GM12878 (cell line): ENCODE measurements around the gene FOLR2. TPM values are rescaled to one million over a fixed set of nuclear protein-coding genes. Genes with fewer than 3 reads are reported as not detected.

ENCODE experiments used
- E4F1 ChIP-seq: fragments of 450-650 bp; IDR thresholded peaks from 2 replicates; pipeline ENCODE4 v1.6.1; 2018; ENCODE audit warnings: borderline replicate concordance, mild to moderate bottlenecking; ENCODE audit not compliant: partially characterized antibody
- ETV6 ChIP-seq, 2 experiments: fragments of 450-650 bp in 1 of 2; IDR thresholded peaks in 1 of 2; conservative IDR thresholded peaks in 1 of 2; 2 replicates each; pipeline ENCODE4 v1.6.1; 2014; ENCODE audit warnings: antibody characterized with exemption in 1 of 2, borderline replicate concordance in 1 of 2, low read depth in 1 of 2, mild to moderate bottlenecking in 1 of 2, moderate library complexity in 1 of 2
- IRF4 ChIP-seq: IDR thresholded peaks from 2 replicates; pipeline ENCODE4 v1.6.1; 2011; ENCODE audit warnings: low read depth, low read length
- SIN3A ChIP-seq: IDR thresholded peaks from 2 replicates; pipeline ENCODE4 v1.6.1; 2012; ENCODE audit warnings: low read depth, low read length, improper control_type of control experiment
- SMARCA5 ChIP-seq: fragments of 450-650 bp; IDR thresholded peaks from 2 replicates; pipeline ENCODE4 v1.6.1; 2017; ENCODE audit warnings: mild to moderate bottlenecking
- TAF1 ChIP-seq: IDR thresholded peaks from 2 replicates; pipeline ENCODE4 v1.6.1; 2011; ENCODE audit warnings: mild to moderate bottlenecking, low read depth, low read length, borderline replicate concordance
- ZBED1 ChIP-seq: IDR thresholded peaks from 2 replicates; pipeline ENCODE4 v1.6.1; 2016; ENCODE audit warnings: borderline replicate concordance
- ZBTB40 ChIP-seq: fragments of 450-650 bp; IDR thresholded peaks from 2 replicates; pipeline ENCODE4 v1.6.1; 2016; ENCODE audit warnings: mild to moderate bottlenecking, moderate library complexity, borderline replicate concordance
- polyA plus RNA-seq, 11 experiments: library from polyadenylated mRNA; depleted of rRNA in 4 of 11; unstranded in 6 of 11; stranded (reverse) in 5 of 11; fragments of >200 nt; fragmentation: Nextera tagmentation in 4 of 11; fragmentation: Illumina TruSeq in 1 of 11; extraction: Ambion mirVana in 4 of 11; extraction: Trizol in 1 of 11; gene quantifications; 1 replicate in 1 of 11; 2 replicates in 10 of 11; pipeline versions ENCODE4 v1.2.1 to v1.2.3, GENCODE V29; 2011 to 2016; ENCODE audit warnings: inconsistent platforms in 2 of 11, missing spikeins in 2 of 11, low read depth in 1 of 11
- total RNA-seq, 4 experiments: library from RNA; depleted of rRNA in 3 of 4; stranded (reverse); fragments of >200 nt in 3 of 4; fragmentation: Illumina TruSeq in 1 of 4; extraction: Trizol in 1 of 4; gene quantifications; 2 replicates each; pipeline versions ENCODE4 v1.2.1 to v1.2.3, GENCODE V29; 2013 to 2021
- TF ChIP-seq, protein P1 (sequence below): fragments of 150-350 bp; IDR thresholded peaks from 2 replicates; pipeline ENCODE4 v1.6.1; 2016; ENCODE audit warnings: low read depth, low read length

Gene FOLR2
- total and polyA plus RNA-seq, 10 of the 15 experiments (the other 5 are each of a cell fraction or from before 2014, with no cell fraction given), result 0.10 to 11.1 (median 1.9) TPM

DNA sequence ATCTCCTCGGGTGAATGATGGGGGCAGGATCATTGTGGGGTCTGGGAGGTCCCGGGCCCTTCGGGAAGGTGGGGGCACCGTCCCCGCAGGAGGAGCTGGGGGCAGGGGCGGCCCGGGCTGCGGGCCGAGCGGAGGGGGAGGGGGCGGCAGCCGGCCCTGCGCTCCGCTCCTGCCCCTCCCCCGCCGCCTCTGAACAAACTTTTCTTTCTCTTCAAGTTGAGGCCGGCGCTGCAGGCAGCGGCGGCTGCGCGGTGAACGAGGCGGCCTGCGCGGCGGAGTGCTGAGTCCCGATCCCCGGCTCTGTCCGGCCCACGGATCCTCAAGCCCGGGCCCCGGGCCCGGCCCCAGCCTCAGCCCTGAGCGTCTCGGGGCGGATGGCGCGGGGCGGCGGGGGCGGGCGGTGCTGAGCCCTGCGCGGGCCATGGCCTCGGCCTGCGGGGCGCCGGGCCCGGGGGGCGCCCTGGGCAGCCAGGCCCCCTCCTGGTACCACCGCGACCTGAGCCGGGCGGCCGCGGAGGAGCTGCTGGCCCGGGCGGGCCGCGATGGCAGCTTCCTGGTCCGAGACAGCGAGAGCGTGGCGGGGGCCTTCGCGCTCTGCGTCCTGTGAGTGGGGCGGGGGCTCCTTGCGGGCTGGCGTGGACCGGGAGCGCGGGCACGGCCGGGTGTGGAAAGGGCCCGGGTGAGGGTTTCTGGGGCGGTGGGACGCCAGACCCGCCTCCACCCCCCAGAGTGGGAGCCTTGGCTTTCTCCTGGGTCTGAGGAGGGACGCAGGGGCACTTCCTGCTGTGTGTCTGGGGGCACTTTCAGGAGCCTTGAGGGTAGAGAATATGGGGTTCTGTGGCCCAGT, 8.2 kb downstream of the FOLR2 start, which contains the start of gene INPPL1 (continued):
- no peak for TF ChIP-seq ZBTB40
- no peak for TF ChIP-seq ETV6 (conservative IDR thresholded peaks at IDR 0.05 in 1 of 2, IDR thresholded peaks at IDR 0.05 in 1 of 2; ENCODE audit: borderline replicate concordance in 1 of 2, low read depth in 1 of 2)
- TF ChIP-seq IRF4, result no peak
- TF ChIP-seq, protein P1, sequence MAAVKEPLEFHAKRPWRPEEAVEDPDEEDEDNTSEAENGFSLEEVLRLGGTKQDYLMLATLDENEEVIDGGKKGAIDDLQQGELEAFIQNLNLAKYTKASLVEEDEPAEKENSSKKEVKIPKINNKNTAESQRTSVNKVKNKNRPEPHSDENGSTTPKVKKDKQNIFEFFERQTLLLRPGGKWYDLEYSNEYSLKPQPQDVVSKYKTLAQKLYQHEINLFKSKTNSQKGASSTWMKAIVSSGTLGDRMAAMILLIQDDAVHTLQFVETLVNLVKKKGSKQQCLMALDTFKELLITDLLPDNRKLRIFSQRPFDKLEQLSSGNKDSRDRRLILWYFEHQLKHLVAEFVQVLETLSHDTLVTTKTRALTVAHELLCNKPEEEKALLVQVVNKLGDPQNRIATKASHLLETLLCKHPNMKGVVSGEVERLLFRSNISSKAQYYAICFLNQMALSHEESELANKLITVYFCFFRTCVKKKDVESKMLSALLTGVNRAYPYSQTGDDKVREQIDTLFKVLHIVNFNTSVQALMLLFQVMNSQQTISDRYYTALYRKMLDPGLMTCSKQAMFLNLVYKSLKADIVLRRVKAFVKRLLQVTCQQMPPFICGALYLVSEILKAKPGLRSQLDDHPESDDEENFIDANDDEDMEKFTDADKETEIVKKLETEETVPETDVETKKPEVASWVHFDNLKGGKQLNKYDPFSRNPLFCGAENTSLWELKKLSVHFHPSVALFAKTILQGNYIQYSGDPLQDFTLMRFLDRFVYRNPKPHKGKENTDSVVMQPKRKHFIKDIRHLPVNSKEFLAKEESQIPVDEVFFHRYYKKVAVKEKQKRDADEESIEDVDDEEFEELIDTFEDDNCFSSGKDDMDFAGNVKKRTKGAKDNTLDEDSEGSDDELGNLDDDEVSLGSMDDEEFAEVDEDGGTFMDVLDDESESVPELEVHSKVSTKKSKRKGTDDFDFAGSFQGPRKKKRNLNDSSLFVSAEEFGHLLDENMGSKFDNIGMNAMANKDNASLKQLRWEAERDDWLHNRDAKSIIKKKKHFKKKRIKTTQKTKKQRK, result no peak
- no peak for TF ChIP-seq ZBED1
- TF ChIP-seq SMARCA5, result no peak
- no peak for TF ChIP-seq E4F1
- no peak for TF ChIP-seq SIN3A
- TF ChIP-seq TAF1, result peak; percentile 68; the same call in 1 of the 2 replicates
